Mucosa of gallbladder (tissue), 1 donor: ENCODE results near the gene HSPA4. TPM values are rescaled to one million over a fixed set of nuclear protein-coding genes. Genes with fewer than 3 reads are reported as not detected.
A peak's percentile ranks its signal among the peaks of the same experiment; 100 is the strongest.

Source experiments
- DNase-seq: peaks from one replicate; pipeline ENCODE4 v3.0.0-alpha.2; 2020; ENCODE audit warnings: low spot score
- total RNA-seq: library from RNA; stranded (reverse); gene quantifications from one replicate; pipeline ENCODE4 v1.2.1, GENCODE V29; 2021
- donor health status: DM: no; HTN: no; CAD: no.

Gene HSPA4
- total RNA-seq, 1 donor from 2014 or later: 91.0 TPM

GRCh38 chr5:133106343-133106742, 54.5 kb downstream of the HSPA4 start:
- no peak for DNase-seq

- no peak for DNase-seq
Measured at GRCh38 chr5:133106761-133107572, 55.2 kb downstream of the HSPA4 start.

GRCh38 chr5:133108481-133108921, 56.7 kb downstream of the HSPA4 start:
- DNase-seq: no peak

GRCh38 chr5:133109655-133110483, 58.1 kb downstream of the HSPA4 start:
- no peak for DNase-seq

- DNase-seq: no peak
Measured at GRCh38 chr5:133110709-133111108, 58.9 kb downstream of the HSPA4 start.

GRCh38 chr5:133111299-133111698, 59.5 kb downstream of the HSPA4 start:
- peak; percentile 87 for DNase-seq

GRCh38 chr5:133112026-133112660, 60.3 kb downstream of the HSPA4 start:
- DNase-seq: peak; percentile 5

GRCh38 chr5:133113331-133114061, 61.7 kb downstream of the HSPA4 start:
- peak; percentile 7 for DNase-seq

- DNase-seq: peak; percentile 4
Measured at GRCh38 chr5:133114166-133114932, 62.5 kb downstream of the HSPA4 start.

- DNase-seq: peak; percentile 1
Measured at GRCh38 chr5:133114933-133115310, 63.1 kb downstream of the HSPA4 start.

- DNase-seq: no peak
Measured at GRCh38 chr5:133116601-133117000, 64.8 kb downstream of the HSPA4 start.

GRCh38 chr5:133117166-133117911, 65.5 kb downstream of the HSPA4 start:
- DNase-seq: no peak

GRCh38 chr5:133117912-133118445, 66.2 kb downstream of the HSPA4 start:
- DNase-seq: peak; percentile 4

- DNase-seq: peak; percentile 0
Measured at GRCh38 chr5:133118741-133119140, 66.9 kb downstream of the HSPA4 start.

- DNase-seq: no peak
Measured at GRCh38 chr5:133119233-133119711, 67.5 kb downstream of the HSPA4 start.

- DNase-seq: no peak
Measured at GRCh38 chr5:133120156-133120750, 68.4 kb downstream of the HSPA4 start.

GRCh38 chr5:133121080-133121479, 69.3 kb downstream of the HSPA4 start:
- no peak for DNase-seq

GRCh38 chr5:133121611-133122150, 69.9 kb downstream of the HSPA4 start:
- DNase-seq: no peak

GRCh38 chr5:133122711-133123110, 70.9 kb downstream of the HSPA4 start:
- DNase-seq: no peak
